NCI-H2227 (cell line): ENCODE data around the gene NCAPG2.

Source experiments
- DNase-seq: peaks from one replicate; lab custom pipeline; 2025; ENCODE audit not compliant: unreplicated experiment; lab: John Stamatoyannopoulos, UW

Gene NCAPG2

GRCh38 chr7:158603773-158604755, 100.5 kb downstream of the NCAPG2 start:
- no peak for DNase-seq

GRCh38 chr7:158602905-158603772, 101.5 kb downstream of the NCAPG2 start:
- no peak for DNase-seq

GRCh38 chr7:158602041-158602440, 102.6 kb downstream of the NCAPG2 start:
- no peak for DNase-seq

GRCh38 chr7:158601090-158601489, 103.5 kb downstream of the NCAPG2 start:
- no peak for DNase-seq

- no peak for DNase-seq
Observed at GRCh38 chr7:158596745-158597144, 107.9 kb downstream of the NCAPG2 start.

DNA sequence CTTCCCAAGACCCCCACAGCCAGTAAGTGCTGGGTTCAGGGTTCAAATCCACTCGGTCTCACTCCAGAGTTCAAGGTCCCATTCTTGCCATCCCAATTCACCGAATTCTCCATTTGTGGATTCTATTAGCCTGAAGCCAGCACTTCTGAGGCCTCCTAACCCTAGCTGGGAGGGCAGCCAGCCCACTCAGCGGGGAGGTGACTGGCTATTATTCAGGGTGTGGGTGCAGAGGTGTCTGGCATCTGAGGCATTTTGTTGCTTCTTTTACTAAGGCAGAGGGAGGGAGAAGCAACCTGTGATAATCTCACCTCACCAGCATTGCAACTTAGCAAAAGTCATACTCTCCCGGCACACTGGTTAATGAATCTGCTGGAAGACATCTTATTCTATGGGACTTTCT, 108.3 kb downstream of the NCAPG2 start:
- no peak for DNase-seq

DNA sequence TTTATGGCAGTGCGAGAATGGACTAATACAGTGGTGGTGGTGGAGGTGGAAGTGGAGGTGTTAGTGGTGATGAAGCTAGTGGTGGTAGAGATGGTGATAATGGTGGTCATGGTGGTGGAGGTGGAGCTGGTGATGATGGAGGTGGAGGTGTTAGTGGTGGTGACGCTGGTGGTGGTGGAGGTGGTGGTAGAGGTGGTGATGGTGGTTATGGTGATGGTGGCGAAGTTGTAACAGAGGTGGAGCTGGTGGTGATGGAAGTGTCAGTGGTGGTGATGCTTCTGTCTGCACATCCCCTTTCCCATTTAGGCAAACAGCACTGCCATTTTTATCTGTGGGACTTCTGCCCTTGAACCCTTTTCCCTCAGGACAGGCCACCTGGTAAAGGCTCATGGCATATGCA, 109.5 kb downstream of the NCAPG2 start:
- DNase-seq, result no peak

DNA sequence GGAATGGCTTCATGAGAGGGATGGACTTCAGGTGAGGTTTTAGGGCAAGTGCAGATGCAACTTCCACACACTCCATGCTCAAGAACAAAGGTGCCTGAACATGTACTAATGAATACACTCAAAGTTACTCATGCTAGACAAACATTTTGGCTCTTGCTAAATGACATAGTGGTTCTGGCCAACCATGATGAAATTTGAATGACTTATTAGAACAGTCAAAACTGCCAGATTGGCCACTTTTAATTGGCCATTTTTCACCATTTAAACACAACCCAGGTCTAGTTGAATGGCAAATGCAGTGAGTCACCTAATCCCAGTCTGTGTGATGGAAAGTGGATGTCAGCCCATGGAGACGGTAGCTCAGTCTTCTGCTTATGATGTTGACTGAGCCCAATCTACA, 112.1 kb downstream of the NCAPG2 start:
- DNase-seq, result no peak

GRCh38 chr7:158591944-158592343, 112.7 kb downstream of the NCAPG2 start:
- no peak for DNase-seq

DNA sequence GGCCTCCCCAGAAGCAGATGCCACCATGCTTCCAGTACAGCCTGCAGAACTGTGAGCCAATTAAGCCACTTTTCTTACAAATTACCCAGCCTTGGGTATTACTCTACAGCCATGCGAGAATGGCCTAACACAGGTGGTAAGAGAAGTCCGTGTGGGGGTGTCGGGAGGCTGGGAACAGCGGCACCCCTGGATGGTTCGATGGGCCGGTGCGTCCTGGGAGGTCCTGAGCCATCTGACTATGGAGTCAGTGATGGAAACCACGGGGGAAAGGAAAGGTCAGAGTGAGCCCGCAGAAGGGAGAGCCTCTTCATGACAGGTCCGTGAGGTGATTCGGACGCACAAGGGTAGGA, 114.4 kb downstream of the NCAPG2 start:
- no peak for DNase-seq

GRCh38 chr7:158589653-158590052, 115.0 kb downstream of the NCAPG2 start:
- DNase-seq, result no peak

DNA sequence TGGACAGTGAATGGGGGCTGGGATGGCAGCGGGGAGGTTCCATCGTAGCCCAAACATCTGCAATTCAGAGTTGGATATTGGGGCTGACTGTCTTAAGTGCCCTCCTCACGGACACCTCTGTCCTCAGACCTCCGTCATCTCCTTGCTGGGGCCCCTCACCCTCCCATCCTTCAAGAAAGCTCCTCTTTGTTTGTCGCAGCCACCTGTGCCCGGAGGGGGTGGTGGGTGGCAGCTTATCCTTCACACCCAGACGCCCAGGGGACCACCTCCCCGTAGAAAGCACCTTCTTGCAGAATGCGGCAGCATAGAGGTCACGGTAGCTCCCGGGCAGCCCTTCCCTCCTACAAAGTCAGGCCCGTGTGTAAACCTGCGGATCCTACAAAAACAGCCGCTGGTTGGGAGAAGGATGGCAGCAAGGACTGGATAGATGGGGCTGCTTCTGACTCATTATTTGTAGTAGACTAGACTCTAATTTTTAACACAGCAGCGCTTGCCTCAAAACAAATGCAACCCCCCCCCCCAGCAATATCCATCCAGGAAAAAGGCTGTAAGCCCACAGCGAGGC, 115.6 kb downstream of the NCAPG2 start:
- no peak for DNase-seq

- DNase-seq, result peak; percentile 62
Observed at GRCh38 chr7:158588085-158588877, 116.3 kb downstream of the NCAPG2 start.

- peak; percentile 90 for DNase-seq
Observed at GRCh38 chr7:158587162-158588084, 117.2 kb downstream of the NCAPG2 start, which contains the start of gene PTPRN2. TSS of gene PTPRN2 (minus strand) at chr7:158587823.

DNA sequence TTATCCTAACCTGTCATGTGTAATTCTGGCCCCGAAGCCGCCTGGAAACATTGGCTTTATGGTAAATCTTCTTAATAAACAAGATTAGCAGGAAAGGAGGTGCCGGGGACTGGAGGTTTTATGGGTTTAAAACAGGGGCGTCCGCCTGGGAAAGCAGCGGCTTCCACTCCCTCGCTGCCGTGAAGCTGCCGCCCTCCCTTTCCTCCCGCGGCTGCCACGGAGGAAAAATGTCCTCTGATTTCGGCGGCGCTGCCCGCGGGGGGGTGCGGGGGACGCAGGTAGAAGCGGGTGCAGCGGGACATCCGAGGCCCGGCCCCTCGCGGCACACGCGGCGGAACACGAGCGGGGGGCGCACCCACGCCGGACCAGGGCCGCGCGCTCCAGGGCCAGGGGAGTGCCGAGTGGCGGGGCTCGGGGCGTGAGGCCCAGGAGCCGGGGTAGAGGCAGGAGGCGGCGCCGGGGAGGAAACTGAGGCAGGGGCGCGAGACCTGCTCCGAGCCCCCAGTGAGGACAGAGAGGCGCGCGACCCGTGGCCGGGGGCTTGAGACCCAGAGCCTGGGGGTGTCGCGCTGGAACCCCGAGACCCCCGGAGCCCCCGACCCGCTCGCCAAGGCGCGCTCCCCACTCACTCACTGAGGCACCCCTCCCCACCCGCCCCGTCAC, 118.0 kb downstream of the NCAPG2 start:
- DNase-seq, result peak; percentile 39

GRCh38 chr7:158585721-158586498, 118.7 kb downstream of the NCAPG2 start:
- DNase-seq, result no peak

- DNase-seq, result no peak
Observed at GRCh38 chr7:158584407-158584806, 120.2 kb downstream of the NCAPG2 start.

GRCh38 chr7:158583810-158584209, 120.8 kb downstream of the NCAPG2 start:
- DNase-seq, result no peak
